ENCODE data around the gene GATAD1.
"Not testable (repeated sequence)": the region's sequence is repeated elsewhere in the genome, so short reads cannot be mapped to it uniquely, and the experiment has no call there.

DNA sequence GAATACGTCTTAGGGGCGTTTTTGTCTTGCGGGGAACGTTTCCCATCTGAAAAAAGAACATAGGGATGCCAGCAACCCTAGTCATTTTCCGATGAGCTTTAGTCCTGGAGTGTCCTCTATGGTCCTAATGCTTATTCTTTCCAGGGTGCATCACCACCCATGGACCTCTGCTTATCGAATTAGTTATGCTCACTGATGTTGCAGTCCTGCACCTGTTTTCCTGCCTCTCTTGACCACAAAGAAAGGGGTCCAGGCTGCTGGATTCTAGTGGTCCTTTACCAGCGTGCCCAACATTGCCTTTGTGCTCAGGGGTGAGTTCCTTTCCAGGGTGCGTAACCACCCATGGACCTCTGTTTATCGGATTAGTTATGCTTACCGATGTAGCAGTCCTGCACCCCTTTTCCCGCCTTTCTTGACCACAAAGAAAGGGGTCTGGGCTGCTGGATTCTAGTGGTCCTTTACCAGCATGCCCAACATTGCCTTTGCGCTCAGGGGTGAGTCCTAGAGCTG lies 28.0 kb downstream of the GATAD1 start:
- not testable (repeated sequence) for TF ChIP-seq CTCF (IDR thresholded peaks at IDR 0.05; ENCODE audit: low read length); EZH2 (optimal IDR thresholded peaks at IDR 0.05; ENCODE audit: low read depth, low read length); EZH2phosphoT487 (IDR thresholded peaks at IDR 0.05; ENCODE audit: low read length)
